ENCODE results near the gene DCHS1. TPM values are rescaled to one million over a fixed set of nuclear protein-coding genes. Genes with fewer than 3 reads are reported as not detected.
"Not testable (repeated sequence)": the region's sequence is repeated elsewhere in the genome, so short reads cannot be mapped to it uniquely, and the experiment has no call there.

The DCHS1 gene
- total RNA-seq, 2 experiments from 2014 or later = 0.80 to 0.90 TPM

GRCh38 chr11:6686006-6686405 lies 30.4 kb upstream of the DCHS1 start:
- POLR2A ChIA-PET = no interaction called here
- H3K36me3 Mint-ChIP-seq = peaks cover 17% of the 10 kb centered on the region
- intact Hi-C loops (cut with micrococcal nuclease) = loop anchor here (10.0 kb wide), 1 partner anchor 271 kb away; the partner anchor contains the start of gene APBB1

GRCh38 chr11:6684068-6684467 lies 28.5 kb upstream of the DCHS1 start:
- not testable (repeated sequence) for H3K27me3 Mint-ChIP-seq, H3K9me3 Mint-ChIP-seq, DNase-seq
- intact Hi-C loops (cut with micrococcal nuclease) = loop anchor here (5.0 to 10.0 kb wide), 2 partner anchors 269 to 307 kb away; partner anchors contain the start of gene APBB1
- H3K4me1 Mint-ChIP-seq (ENCODE audit: low read depth) = peaks cover 36% of the 10 kb centered on the region
- H3K36me3 Mint-ChIP-seq = peaks cover 33% of the 10 kb centered on the region
- ChIA-PET POLR2A (interaction anchor here (1.0 to 2.7 kb wide), 7 partner anchors 51 to 81 kb away, joined by 3 to 20 read pairs (median 5); partner anchors contain the start of genes ILK, RRP8 and TPP1), CTCF (interaction anchor here (0.7 to 3.0 kb wide), 18 partner anchors 11 to 241 kb away, joined by 3 to 36 read pairs (median 6); partner anchors contain the start of genes ARFIP2, ILK, RRP8 and TAF10)
- H3K4me3 Mint-ChIP-seq = peak overlapping the region; percentile 99
- peak overlapping the region; percentile 95 for H3K27ac Mint-ChIP-seq

More at GRCh38 chr11:6686006-6686405, 30.4 kb upstream of the DCHS1 start:
- Mint-ChIP-seq H3K9me3 (no peaks in the 10 kb centered on the region), H3K4me3 (no peak overlapping the region), H3K27me3 (no peaks in the 10 kb centered on the region), H3K4me1 (ENCODE audit: low read depth) (peaks cover 27% of the 10 kb centered on the region), H3K27ac (no peak overlapping the region)
- no peak for DNase-seq
- CTCF ChIA-PET = interaction anchor here (0.9 to 1.5 kb wide), 5 partner anchors 9 to 180 kb away, joined by 3 to 4 read pairs (median 3); no protein-coding TSS in a partner anchor

GRCh38 chr11:6682936-6683861 lies 27.6 kb upstream of the DCHS1 start, which contains the start of gene MRPL17:
Gene MRPL17 (minus strand): TSS chr11:6683340. CDS start chr11:6683296, 44 bp downstream.
- no peaks in the 10 kb centered on the region for H3K9me3 Mint-ChIP-seq
- no peaks in the 10 kb centered on the region for H3K27me3 Mint-ChIP-seq
- H3K4me3 Mint-ChIP-seq = peak within 1 kb of the TSS; percentile 99
- DNase-seq = peak; percentile 100
- POLR2A ChIA-PET = interaction anchor here (0.8 to 2.7 kb wide), 19 partner anchors 13 to 293 kb away, joined by 3 to 20 read pairs (median 3); partner anchors contain the start of genes ILK, RRP8, SMPD1 and TPP1
- H3K4me1 Mint-ChIP-seq (ENCODE audit: low read depth) = peaks cover 36% of the 10 kb centered on the region
- intact Hi-C loops (cut with micrococcal nuclease) = loop anchor here (1.0 to 10.0 kb wide), 12 partner anchors 11 to 449 kb away; partner anchors contain the start of genes APBB1, ARFIP2, FHIP1B and TIMM10B
- H3K36me3 Mint-ChIP-seq = peaks cover 37% of the 10 kb centered on the region
- CTCF ChIA-PET = interaction anchor here (0.6 to 3.9 kb wide), 45 partner anchors 10 to 304 kb away, joined by 3 to 36 read pairs (median 5); partner anchors contain the start of genes APBB1, ARFIP2, ILK and RRP8
- H3K27ac Mint-ChIP-seq = peak within 1 kb of the TSS; percentile 95

DNA sequence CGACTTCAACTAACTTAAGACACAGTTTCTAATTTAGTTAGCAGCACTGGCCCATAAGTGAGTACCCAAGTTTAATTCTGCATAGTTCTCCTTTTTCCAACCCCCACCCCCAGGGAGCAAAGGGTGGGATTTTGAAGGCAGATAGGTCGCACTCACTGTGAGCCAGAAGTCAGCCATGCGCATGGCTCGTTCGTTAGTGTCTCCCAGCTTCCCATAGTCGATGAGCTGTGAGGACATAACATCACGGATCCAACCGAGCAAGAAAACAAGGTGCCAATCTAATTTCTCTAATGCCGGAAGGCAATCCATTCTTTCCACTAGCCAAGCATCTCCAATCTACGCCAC lies 27.0 kb upstream of the DCHS1 start:
- H3K27me3 Mint-ChIP-seq = no peaks in the 10 kb centered on the region
- ChIA-PET POLR2A (interaction anchor here (0.9 to 2.7 kb wide), 10 partner anchors 9 to 141 kb away, joined by 3 to 20 read pairs (median 4); partner anchors contain the start of genes ILK, RRP8 and TPP1), CTCF (interaction anchor here (0.6 to 3.9 kb wide), 30 partner anchors 9 to 244 kb away, joined by 3 to 36 read pairs (median 6); partner anchors contain the start of genes ARFIP2, ILK, RRP8 and TAF10)
- peak overlapping the region; percentile 95 for H3K27ac Mint-ChIP-seq
- H3K36me3 Mint-ChIP-seq = peaks cover 37% of the 10 kb centered on the region
- intact Hi-C loops (cut with micrococcal nuclease) = loop anchor here (2.0 to 10.0 kb wide), 4 partner anchors 16 to 305 kb away; partner anchors contain the start of gene APBB1
- no peak for DNase-seq
- H3K4me1 Mint-ChIP-seq (ENCODE audit: low read depth) = peaks cover 30% of the 10 kb centered on the region
- no peaks in the 10 kb centered on the region for H3K9me3 Mint-ChIP-seq
- peak overlapping the region; percentile 99 for H3K4me3 Mint-ChIP-seq

- ChIA-PET POLR2A (interaction anchor here (0.9 to 2.7 kb wide), 3 partner anchors 8 to 63 kb away, joined by 3 to 20 read pairs (median 3); partner anchors contain the start of gene TPP1), CTCF (interaction anchor here (0.7 to 3.9 kb wide), 11 partner anchors 14 to 303 kb away, joined by 3 to 32 read pairs (median 6); partner anchors contain the start of genes ARFIP2, TAF10 and TIMM10B)
- Mint-ChIP-seq H3K4me1 (ENCODE audit: low read depth) (peaks cover 28% of the 10 kb centered on the region), H3K27me3 (no peaks in the 10 kb centered on the region), H3K4me3 (peak overlapping the region; percentile 99), H3K9me3 (no peaks in the 10 kb centered on the region), H3K27ac (peak overlapping the region; percentile 95), H3K36me3 (peaks cover 37% of the 10 kb centered on the region)
- peak; percentile 36 for DNase-seq
- intact Hi-C loops (cut with micrococcal nuclease) = loop anchor here (2.0 to 10.0 kb wide), 4 partner anchors 15 to 305 kb away; partner anchors contain the start of gene APBB1
These were observed 26.3 kb upstream of the DCHS1 start for GRCh38 chr11:6681949-6682348.

DNA sequence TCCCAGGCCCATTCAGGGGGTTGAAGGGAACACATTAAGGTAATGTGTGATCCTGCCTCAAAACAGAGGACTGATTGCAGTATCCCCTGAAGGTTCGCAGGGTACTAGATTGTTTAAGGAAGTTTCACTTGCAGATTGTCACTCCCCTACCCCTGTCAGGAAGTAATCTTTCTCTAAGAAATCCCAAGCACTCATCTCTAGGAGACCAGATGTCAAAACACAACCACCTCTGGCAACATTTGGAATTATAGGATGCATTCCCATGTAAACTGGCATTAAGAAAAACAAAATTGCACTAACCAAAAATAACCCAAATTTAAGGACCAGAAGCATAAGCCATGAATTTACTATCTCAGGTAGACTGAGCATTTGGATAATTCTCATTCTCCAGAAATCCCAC lies 25.9 kb upstream of the DCHS1 start:
- peak overlapping the region; percentile 69 for H3K27ac Mint-ChIP-seq
- H3K36me3 Mint-ChIP-seq = peaks cover 37% of the 10 kb centered on the region
- POLR2A ChIA-PET = interaction anchor here (0.9 to 2.7 kb wide), 2 partner anchors 8 to 63 kb away, joined by 3 to 20 read pairs; partner anchors contain the start of gene TPP1
- no peaks in the 10 kb centered on the region for H3K27me3 Mint-ChIP-seq
- H3K4me3 Mint-ChIP-seq = peak overlapping the region; percentile 73
- CTCF ChIA-PET = interaction anchor here (0.7 to 3.9 kb wide), 8 partner anchors 14 to 318 kb away, joined by 3 to 28 read pairs (median 4); partner anchors contain the start of genes ARFIP2, TIMM10B and TPP1
- intact Hi-C loops (cut with micrococcal nuclease) = loop anchor here (5.0 to 10.0 kb wide), 2 partner anchors 267 to 304 kb away; partner anchors contain the start of gene APBB1
- peaks cover 28% of the 10 kb centered on the region for H3K4me1 Mint-ChIP-seq (ENCODE audit: low read depth)
- H3K9me3 Mint-ChIP-seq = no peaks in the 10 kb centered on the region
- no peak for DNase-seq

GRCh38 chr11:6677018-6677417 lies 21.4 kb upstream of the DCHS1 start:
- intact Hi-C loops (cut with micrococcal nuclease) = no loop called here
- no peaks in the 10 kb centered on the region for H3K27me3 Mint-ChIP-seq
- no peaks in the 10 kb centered on the region for H3K9me3 Mint-ChIP-seq
- ChIA-PET CTCF (no interaction called here), POLR2A (no interaction called here)
- DNase-seq = no peak
- H3K27ac Mint-ChIP-seq = no peak overlapping the region
- H3K36me3 Mint-ChIP-seq = peaks cover 29% of the 10 kb centered on the region
- no peak overlapping the region for H3K4me3 Mint-ChIP-seq
- peaks cover 48% of the 10 kb centered on the region for H3K4me1 Mint-ChIP-seq (ENCODE audit: low read depth)

DNA sequence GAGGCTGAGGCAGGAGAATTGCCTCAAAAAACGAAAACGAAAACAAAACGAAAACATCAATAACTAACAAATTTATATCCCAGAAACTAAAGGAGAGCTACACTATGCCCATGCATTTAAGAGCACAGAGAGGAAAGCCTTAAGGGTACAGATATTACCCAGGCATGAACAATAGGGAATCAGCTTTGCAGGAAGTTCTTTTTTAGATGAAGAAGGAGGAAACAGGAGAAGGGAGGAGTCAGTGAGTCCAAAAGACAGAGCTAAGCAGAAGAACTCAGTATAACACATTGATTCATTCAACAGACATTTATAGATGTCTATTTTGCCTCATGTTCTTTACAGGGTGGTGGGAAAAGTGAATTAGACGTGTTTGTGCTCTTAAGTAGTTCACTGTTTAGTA lies 19.3 kb upstream of the DCHS1 start:
- no peaks in the 10 kb centered on the region for H3K9me3 Mint-ChIP-seq
- intact Hi-C loops (cut with micrococcal nuclease) = no loop called here
- POLR2A ChIA-PET = no interaction called here

GRCh38 chr11:6674219-6674597 lies 18.6 kb upstream of the DCHS1 start:
- DNase-seq = no peak
- POLR2A ChIA-PET = interaction anchor here (0.8 kb wide), 1 partner anchor 8 kb away, joined by 3 read pairs; no protein-coding TSS in a partner anchor
- peaks cover 5% of the 10 kb centered on the region for H3K36me3 Mint-ChIP-seq
- no peaks in the 10 kb centered on the region for H3K9me3 Mint-ChIP-seq
- no peak overlapping the region for H3K27ac Mint-ChIP-seq
- CTCF ChIA-PET = interaction anchor here (0.8 to 3.9 kb wide), 3 partner anchors 9 to 143 kb away, joined by 3 to 14 read pairs (median 4); partner anchors contain the start of gene MRPL17
- H3K4me1 Mint-ChIP-seq (ENCODE audit: low read depth) = peaks cover 52% of the 10 kb centered on the region
- no peak overlapping the region for H3K4me3 Mint-ChIP-seq
- intact Hi-C loops (cut with micrococcal nuclease) = no loop called here
- H3K27me3 Mint-ChIP-seq = no peaks in the 10 kb centered on the region

More for the DNA sequence above, 19.3 kb upstream of the DCHS1 start:
- peaks cover 11% of the 10 kb centered on the region for H3K36me3 Mint-ChIP-seq
- no peak overlapping the region for H3K4me3 Mint-ChIP-seq
- H3K27ac Mint-ChIP-seq = no peak overlapping the region
- CTCF ChIA-PET = interaction anchor here (0.6 to 3.9 kb wide), 3 partner anchors 9 to 184 kb away, joined by 3 to 14 read pairs (median 3); partner anchors contain the start of gene MRPL17
- H3K4me1 Mint-ChIP-seq (ENCODE audit: low read depth) = peaks cover 50% of the 10 kb centered on the region
- DNase-seq = no peak
- H3K27me3 Mint-ChIP-seq = no peaks in the 10 kb centered on the region

DNA sequence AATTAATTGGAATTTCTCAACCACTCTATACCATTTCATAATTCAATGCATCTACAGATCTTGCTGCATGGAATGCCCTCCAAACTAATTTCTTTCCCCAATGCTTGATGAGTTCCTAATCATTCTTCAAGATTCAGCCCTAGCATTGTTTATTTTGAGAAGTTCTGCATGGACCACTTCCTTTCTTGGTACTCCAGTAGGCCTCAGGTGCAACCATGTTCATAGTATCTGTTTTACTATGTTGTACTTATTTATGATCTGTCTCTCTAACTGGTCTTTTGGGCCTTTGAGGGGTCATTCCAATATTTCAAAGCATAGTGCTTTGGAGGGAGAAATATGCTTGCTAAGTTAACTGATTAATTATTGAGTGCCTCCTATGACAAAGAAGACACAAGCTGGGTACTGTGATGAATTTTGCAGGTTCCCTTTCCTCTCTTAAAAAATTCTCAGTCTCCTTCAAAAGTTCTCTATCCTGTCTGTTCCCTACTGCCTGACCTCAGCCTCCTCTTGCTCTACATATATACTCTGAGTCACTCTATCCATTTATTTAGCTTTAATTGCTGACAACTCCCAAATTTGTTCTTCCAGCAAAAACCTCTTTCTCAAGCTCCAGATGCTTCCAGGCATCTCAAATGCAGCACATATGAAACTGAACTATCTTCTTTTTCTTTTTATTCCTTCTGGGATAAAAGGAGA lies 18.1 kb upstream of the DCHS1 start:
- H3K9me3 Mint-ChIP-seq = no peaks in the 10 kb centered on the region
- ChIA-PET CTCF (interaction anchor here (0.6 to 3.9 kb wide), 4 partner anchors 10 to 143 kb away, joined by 3 to 14 read pairs (median 4); partner anchors contain the start of gene MRPL17), POLR2A (interaction anchor here (0.6 to 0.8 kb wide), 2 partner anchors 8 to 192 kb away, joined by 3 read pairs; partner anchors contain the start of genes ARFIP2 and TIMM10B)
- no peaks in the 10 kb centered on the region for H3K36me3 Mint-ChIP-seq
- peak overlapping the region; percentile 31 for H3K27ac Mint-ChIP-seq
- H3K4me3 Mint-ChIP-seq = no peak overlapping the region
- H3K4me1 Mint-ChIP-seq (ENCODE audit: low read depth) = peaks cover 52% of the 10 kb centered on the region
- intact Hi-C loops (cut with micrococcal nuclease) = no loop called here
- no peaks in the 10 kb centered on the region for H3K27me3 Mint-ChIP-seq
- no peak for DNase-seq
